Middle frontal gyrus (tissue), 1 donor: Measurements from ENCODE around the gene PAFAH1B2.
"Not testable (repeated sequence)": the region's sequence is repeated elsewhere in the genome, so short reads cannot be mapped to it uniquely, and the experiment has no call there.

Experiments
- DNase-seq: peaks from one replicate; pipeline ENCODE4 v3.0.0-alpha.2; 2015; ENCODE audit warnings: low spot score; ENCODE audit errors: extremely low spot score

Gene PAFAH1B2

GRCh38 chr11:117201658-117202305, 57.7 kb downstream of the PAFAH1B2 start:
- DNase-seq, result no peak

GRCh38 chr11:117202386-117203068, 58.4 kb downstream of the PAFAH1B2 start:
- DNase-seq, result no peak

GRCh38 chr11:117203069-117203407, 59.0 kb downstream of the PAFAH1B2 start:
- no peak for DNase-seq

- no peak for DNase-seq
These were observed 60.4 kb downstream of the PAFAH1B2 start for GRCh38 chr11:117204283-117205080.

GRCh38 chr11:117205211-117205818, 61.2 kb downstream of the PAFAH1B2 start:
- peak; percentile 18 for DNase-seq

GRCh38 chr11:117206111-117206510, 62.0 kb downstream of the PAFAH1B2 start:
- not testable (repeated sequence) for DNase-seq

- DNase-seq, result not testable (repeated sequence)
These were observed 62.8 kb downstream of the PAFAH1B2 start for GRCh38 chr11:117206859-117207258.

- DNase-seq, result not testable (repeated sequence)
These were observed 63.4 kb downstream of the PAFAH1B2 start for GRCh38 chr11:117207481-117207880.

GRCh38 chr11:117208710-117209109, 64.6 kb downstream of the PAFAH1B2 start:
- DNase-seq, result not testable (repeated sequence)

GRCh38 chr11:117209351-117210125, 65.5 kb downstream of the PAFAH1B2 start:
- DNase-seq, result not testable (repeated sequence)

GRCh38 chr11:117210620-117211019, 66.5 kb downstream of the PAFAH1B2 start:
- DNase-seq, result no peak

- DNase-seq, result no peak
These were observed 68.7 kb downstream of the PAFAH1B2 start for GRCh38 chr11:117212697-117213355.

GRCh38 chr11:117214404-117215110, 70.5 kb downstream of the PAFAH1B2 start:
- no peak for DNase-seq

GRCh38 chr11:117217141-117218084, 73.3 kb downstream of the PAFAH1B2 start:
- no peak for DNase-seq

GRCh38 chr11:117218133-117218915, 74.2 kb downstream of the PAFAH1B2 start:
- no peak for DNase-seq

GRCh38 chr11:117219001-117219400, 74.9 kb downstream of the PAFAH1B2 start:
- DNase-seq, result no peak

GRCh38 chr11:117219455-117219854, 75.4 kb downstream of the PAFAH1B2 start:
- no peak for DNase-seq

- no peak for DNase-seq
These were observed 75.9 kb downstream of the PAFAH1B2 start for GRCh38 chr11:117219995-117220394.
